Activated CD4-positive, alpha-beta T cell treated with anti-CD3 and anti-CD28 coated beads for 36 hours (primary cell): ENCODE results near the gene ABCA2. TPM values are rescaled to one million over a fixed set of nuclear protein-coding genes. Genes with fewer than 3 reads are reported as not detected.
A peak's percentile ranks its signal among the peaks of the same experiment; 100 is the strongest.

Source experiments
- ATAC-seq: fragments of 200-7000 bp; cut with Tn5 transposase; one replicate; pipeline ENCODE4 v1.10.0; 2021; ENCODE audit warnings: mild to moderate bottlenecking, moderate library complexity
- CTCF ChIA-PET: fragments of 350-600 bp; sonication (Branson Sonifier 250); formaldehyde crosslinking; loops from one replicate; lab custom pipeline; 2021; ENCODE audit warnings: antibody characterized with exemption; lab: Charles Lee
- POLR2A ChIA-PET: fragments of 350-600 bp; sonication (Branson Sonifier 250); formaldehyde crosslinking; loops from one replicate; lab custom pipeline; 2021; ENCODE audit warnings: antibody characterized with exemption, inconsistent platforms; lab: Charles Lee
- DNase-seq: peaks from one replicate; pipeline ENCODE4 v3.0.0-alpha.2; 2020
- H3K27ac Mint-ChIP-seq: one replicate; pipeline ENCODE4 v1.8.0; 2021; ENCODE audit warnings: mixed read lengths
- H3K27me3 Mint-ChIP-seq: one replicate; pipeline ENCODE4 v1.8.0; 2021; ENCODE audit warnings: mixed read lengths
- H3K36me3 Mint-ChIP-seq: one replicate; pipeline ENCODE4 v1.8.0; 2021; ENCODE audit warnings: low read depth, mixed read lengths
- H3K4me1 Mint-ChIP-seq: one replicate; pipeline ENCODE4 v1.8.0; 2021; ENCODE audit warnings: mixed read lengths
- H3K4me3 Mint-ChIP-seq: one replicate; pipeline ENCODE4 v1.8.0; 2021; ENCODE audit warnings: mild to moderate bottlenecking, moderate library complexity, mixed read lengths
- H3K9me3 Mint-ChIP-seq: one replicate; pipeline ENCODE4 v1.8.0; 2021; ENCODE audit warnings: low read depth, mixed read lengths
- intact Hi-C, 2 experiments: fragments of 100-400 bp; cut with DNase I in 1 of 2; cut with micrococcal nuclease in 1 of 2; formaldehyde crosslinking; loops; one replicate each; pipeline versions ENCODE4 v1.14.2 to v1.15.1; 2022 to 2024; cut with DNase I, micrococcal nuclease
- total RNA-seq, 2 experiments: library from RNA; stranded (reverse); gene quantifications; one replicate each; pipeline ENCODE4 v1.2.3, GENCODE V29; 2021

Gene ABCA2
- total RNA-seq, 2 experiments from 2014 or later: 20.4 to 23.7 TPM

DNA sequence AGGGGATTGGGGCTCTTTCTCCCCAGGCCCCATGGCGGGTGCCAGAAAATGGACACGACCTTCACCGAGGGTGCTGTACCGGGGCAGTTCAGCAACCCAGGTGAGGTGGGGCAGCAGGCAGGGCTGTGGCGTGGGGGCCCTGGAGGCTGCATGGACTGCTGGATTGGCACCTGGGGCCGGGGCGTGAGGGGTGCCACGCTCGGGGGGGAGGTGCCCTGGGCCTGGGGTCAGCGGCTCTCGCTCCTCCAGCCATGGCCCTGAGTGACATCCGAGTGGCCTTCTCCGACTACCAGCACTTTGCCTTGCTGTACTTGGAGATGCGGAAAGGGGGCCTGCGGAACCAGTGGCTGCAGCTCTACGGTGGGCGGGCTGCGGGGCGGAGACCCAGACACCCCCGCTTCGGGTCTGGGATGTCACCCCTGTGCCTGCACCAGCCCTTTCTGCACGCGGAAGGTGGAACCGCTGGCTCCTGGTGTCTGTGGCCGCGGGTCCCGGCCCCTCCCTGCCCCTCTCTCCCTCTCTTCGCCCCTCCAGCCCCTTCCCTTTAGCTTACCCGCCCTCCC lies 43.5 kb downstream of the ABCA2 start:
- DNase-seq: no peak
- no peaks in the 10 kb centered on the region for H3K4me1 Mint-ChIP-seq
- ATAC-seq: no peak
- ChIA-PET CTCF (interaction anchor here (1.0 kb wide), 1 partner anchor 11 kb away, joined by 3 read pairs; the partner anchor contains the start of gene CLIC3), POLR2A (interaction anchor here (0.6 kb wide), 1 partner anchor 216 kb away, joined by 3 read pairs; the partner anchor contains the start of gene TPRN)
- intact Hi-C loops: no loop called here
- no peaks in the 10 kb centered on the region for H3K36me3 Mint-ChIP-seq
- H3K9me3 Mint-ChIP-seq: no peaks in the 10 kb centered on the region
- no peak overlapping the region for H3K4me3 Mint-ChIP-seq
- peaks cover 13% of the 10 kb centered on the region for H3K27me3 Mint-ChIP-seq
- H3K27ac Mint-ChIP-seq: no peak overlapping the region

DNA sequence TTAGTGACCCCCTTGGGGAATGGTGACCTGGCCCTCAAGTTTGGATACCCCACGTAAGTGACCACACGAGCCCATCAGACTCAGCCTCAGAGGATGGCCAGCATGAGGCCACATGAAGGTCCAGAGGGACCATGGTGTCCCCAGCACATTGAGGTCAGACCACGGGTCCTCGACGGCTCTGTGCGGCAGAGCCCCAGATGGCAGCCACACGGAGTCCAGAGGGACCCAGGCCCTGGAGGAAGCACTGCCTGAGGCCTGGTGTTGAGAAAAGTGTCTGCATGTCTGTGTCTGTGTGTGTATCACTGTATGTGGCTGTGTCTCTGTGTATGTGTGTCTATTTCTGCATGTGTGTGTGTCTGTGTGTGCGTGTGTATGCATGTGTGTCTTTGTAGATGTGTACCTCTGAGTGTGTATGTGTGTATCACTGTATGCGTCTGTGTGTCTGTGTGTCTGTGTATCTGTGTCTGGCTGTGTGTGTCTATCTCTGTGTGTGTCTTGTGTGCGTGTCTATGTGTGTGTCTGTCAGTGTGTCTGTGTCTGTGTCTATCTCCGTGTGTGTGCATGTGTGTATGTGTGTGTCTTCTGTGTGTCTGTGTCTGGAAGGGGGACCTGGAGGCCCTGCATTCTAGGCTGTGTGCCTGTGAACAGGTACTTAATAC lies 44.3 kb downstream of the ABCA2 start:
- intact Hi-C loops: no loop called here
- DNase-seq (no peak), ATAC-seq (no peak)
- Mint-ChIP-seq H3K9me3 (no peaks in the 10 kb centered on the region), H3K4me3 (no peak overlapping the region), H3K4me1 (no peaks in the 10 kb centered on the region), H3K27me3 (peaks cover 13% of the 10 kb centered on the region), H3K27ac (no peak overlapping the region), H3K36me3 (no peaks in the 10 kb centered on the region)
- ChIA-PET CTCF (no interaction called here), POLR2A (no interaction called here)

DNA sequence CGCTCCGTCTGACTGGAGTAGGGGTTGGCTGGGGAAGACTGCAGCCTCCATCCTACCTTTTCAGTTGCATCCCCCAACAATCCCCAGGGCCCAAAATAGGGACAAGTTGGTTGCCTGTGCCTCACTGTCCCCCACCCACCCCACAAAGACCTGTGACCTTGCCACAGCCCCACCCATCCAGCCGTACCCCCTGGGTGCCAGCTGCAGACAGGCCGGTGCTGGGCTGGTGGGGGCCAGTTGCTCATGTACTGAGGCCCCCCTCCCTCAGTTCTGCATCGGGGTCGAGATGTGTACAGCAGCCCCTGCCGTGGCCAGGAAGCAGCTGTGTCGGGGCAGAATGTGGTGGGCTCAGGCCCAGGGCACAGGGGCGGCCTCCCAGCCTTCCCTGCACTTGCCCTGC lies 44.9 kb downstream of the ABCA2 start:
- ChIA-PET POLR2A (no interaction called here), CTCF (no interaction called here)
- no peaks in the 10 kb centered on the region for H3K36me3 Mint-ChIP-seq
- intact Hi-C loops: no loop called here
- H3K27me3 Mint-ChIP-seq: peaks cover 13% of the 10 kb centered on the region
- H3K27ac Mint-ChIP-seq: no peak overlapping the region
- H3K4me3 Mint-ChIP-seq: no peak overlapping the region
- no peaks in the 10 kb centered on the region for H3K9me3 Mint-ChIP-seq
- no peaks in the 10 kb centered on the region for H3K4me1 Mint-ChIP-seq
- ATAC-seq: no peak
- no peak for DNase-seq

- Mint-ChIP-seq H3K36me3 (no peaks in the 10 kb centered on the region), H3K9me3 (no peaks in the 10 kb centered on the region), H3K4me1 (no peaks in the 10 kb centered on the region), H3K27me3 (peaks cover 10% of the 10 kb centered on the region), H3K4me3 (no peak within 1 kb of the TSS), H3K27ac (no peak within 1 kb of the TSS)
- ChIA-PET POLR2A (no interaction called here), CTCF (interaction anchor here (0.5 to 1.2 kb wide), 3 partner anchors 47 to 194 kb away, joined by 3 read pairs; no protein-coding TSS in a partner anchor)
- intact Hi-C loops: no loop called here
- DNase-seq: no peak
- no peak for ATAC-seq
Measured at GRCh38 chr9:136982232-136983051, 45.6 kb downstream of the ABCA2 start, which contains the start of gene LCNL1. LCNL1 (plus strand) TSS chr9:136982993; CDS start chr9:136983587, 594 bp downstream.

DNA sequence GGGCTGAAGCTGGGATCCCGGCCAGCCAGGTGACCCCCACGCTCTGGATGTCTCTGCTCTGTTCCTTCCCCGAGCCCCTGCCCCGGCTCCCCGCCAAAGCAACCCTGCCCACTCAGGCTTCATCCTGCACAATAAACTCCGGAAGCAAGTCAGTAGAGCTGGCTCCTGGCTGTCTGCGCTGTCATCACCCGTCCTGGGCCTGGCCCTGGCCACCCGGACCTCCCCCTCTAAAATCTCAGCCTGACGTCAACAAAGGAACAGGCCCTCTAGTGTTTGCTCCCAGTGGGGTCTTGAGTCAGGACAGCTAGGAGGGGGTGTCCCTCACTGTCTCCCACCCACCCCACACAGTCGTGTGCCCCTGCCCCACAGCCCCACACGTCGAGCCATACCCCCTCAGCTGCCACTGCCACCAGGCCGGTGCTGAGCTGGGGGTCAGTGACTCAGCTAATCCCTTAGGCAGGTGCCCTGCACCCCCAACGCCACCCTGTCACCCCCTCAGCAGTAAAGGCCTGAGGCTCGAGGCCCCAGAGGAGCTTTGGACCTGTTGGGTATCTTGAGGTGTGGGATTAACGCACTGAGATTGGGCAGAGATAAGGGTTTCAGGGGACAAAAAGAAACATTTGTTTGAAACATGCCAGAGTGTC lies 46.3 kb downstream of the ABCA2 start:
- ATAC-seq: no peak
- intact Hi-C loops: no loop called here
- Mint-ChIP-seq H3K4me3 (no peak overlapping the region), H3K9me3 (no peaks in the 10 kb centered on the region), H3K27me3 (peaks cover 10% of the 10 kb centered on the region), H3K36me3 (no peaks in the 10 kb centered on the region), H3K4me1 (no peaks in the 10 kb centered on the region), H3K27ac (no peak overlapping the region)
- DNase-seq: no peak
- POLR2A ChIA-PET: no interaction called here
- CTCF ChIA-PET: interaction anchor here (1.2 kb wide), 1 partner anchor 48 kb away, joined by 3 read pairs; no protein-coding TSS in a partner anchor

DNA sequence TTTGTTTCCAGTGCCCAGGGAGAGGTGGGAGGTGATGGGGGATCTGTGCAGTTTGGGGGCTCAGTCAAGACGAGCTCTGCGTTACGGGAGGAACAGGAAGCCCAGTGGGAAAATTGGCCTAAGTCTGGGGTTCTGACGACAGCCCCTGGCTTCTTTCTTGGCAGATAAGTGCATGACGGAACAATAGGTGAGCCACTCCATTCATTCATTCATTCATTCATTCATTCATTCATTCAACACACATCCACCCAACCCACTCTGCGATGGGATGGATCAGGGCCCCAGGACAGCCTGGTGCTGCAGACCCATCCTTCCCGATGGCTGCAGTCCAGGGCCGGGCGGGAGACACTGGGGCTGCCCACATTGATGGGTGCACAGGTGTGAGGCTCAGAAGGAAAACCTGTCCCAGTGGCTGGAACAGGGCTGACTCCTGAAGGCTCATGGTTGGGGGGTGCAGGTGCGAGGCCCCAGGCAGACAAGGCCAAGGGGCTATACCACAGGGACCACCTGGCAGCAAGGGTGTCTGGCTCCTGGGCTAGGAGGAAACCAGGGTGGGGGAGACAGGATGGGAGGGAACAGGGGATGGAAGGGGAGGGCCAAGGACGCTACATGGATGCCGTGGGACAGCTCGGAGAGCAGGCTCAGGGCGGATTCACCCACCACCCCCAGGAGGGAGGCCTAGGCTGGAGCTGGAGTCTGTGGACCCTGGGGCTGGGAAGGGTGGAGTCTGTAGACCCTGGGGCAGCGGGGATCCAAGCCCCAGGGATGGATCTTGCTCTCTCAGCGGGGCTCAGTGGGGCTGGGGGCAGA lies 47.2 kb downstream of the ABCA2 start:
- ATAC-seq: no peak
- Mint-ChIP-seq H3K4me3 (no peak overlapping the region), H3K27me3 (peaks cover 5% of the 10 kb centered on the region), H3K9me3 (no peaks in the 10 kb centered on the region), H3K4me1 (peaks cover 5% of the 10 kb centered on the region), H3K36me3 (no peaks in the 10 kb centered on the region), H3K27ac (no peak overlapping the region)
- ChIA-PET CTCF (interaction anchor here (0.6 kb wide), 1 partner anchor 567 kb away, joined by 3 read pairs; no protein-coding TSS in a partner anchor), POLR2A (no interaction called here)
- no peak for DNase-seq
- intact Hi-C loops: no loop called here

GRCh38 chr9:136979769-136980587 lies 48.1 kb downstream of the ABCA2 start:
- no peak for ATAC-seq
- CTCF ChIA-PET: interaction anchor here (0.6 to 0.9 kb wide), 2 partner anchors 55 to 566 kb away, joined by 3 read pairs; no protein-coding TSS in a partner anchor
- Mint-ChIP-seq H3K27me3 (peaks cover 5% of the 10 kb centered on the region), H3K27ac (no peak overlapping the region), H3K4me3 (no peak overlapping the region), H3K36me3 (no peaks in the 10 kb centered on the region), H3K4me1 (peaks cover 11% of the 10 kb centered on the region), H3K9me3 (no peaks in the 10 kb centered on the region)
- POLR2A ChIA-PET: no interaction called here
- no peak for DNase-seq
- intact Hi-C loops: no loop called here

DNA sequence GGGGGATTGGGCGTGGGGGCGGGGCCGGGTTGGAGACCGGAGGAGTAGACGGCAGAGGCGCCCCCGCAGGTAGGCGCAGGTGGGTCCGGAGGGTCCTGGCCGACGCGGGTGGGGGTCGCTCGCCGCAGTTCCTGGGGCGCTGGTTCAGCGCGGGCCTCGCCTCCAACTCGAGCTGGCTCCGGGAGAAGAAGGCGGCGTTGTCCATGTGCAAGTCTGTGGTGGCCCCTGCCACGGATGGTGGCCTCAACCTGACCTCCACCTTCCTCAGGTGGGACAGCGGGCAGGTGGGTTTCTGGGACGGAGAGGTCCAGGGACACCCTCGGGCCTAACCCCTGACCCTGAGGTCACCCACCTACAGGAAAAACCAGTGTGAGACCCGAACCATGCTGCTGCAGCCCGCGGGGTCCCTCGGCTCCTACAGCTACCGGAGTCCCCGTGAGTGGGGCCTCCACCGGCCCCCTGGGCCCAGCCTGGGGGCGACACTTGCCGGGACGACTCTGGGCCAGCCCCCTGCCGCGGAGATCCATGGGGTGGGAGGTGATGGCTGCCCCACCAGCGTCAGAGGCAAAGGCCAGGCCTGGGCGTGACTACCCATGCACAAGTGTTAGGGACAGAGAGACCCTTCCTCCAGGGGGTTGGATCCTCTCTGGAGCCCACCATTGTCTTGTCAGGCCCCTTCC lies 49.0 kb downstream of the ABCA2 start:
- intact Hi-C loops: loop anchor here (1.0 kb wide), 9 partner anchors 13 to 482 kb away; partner anchors contain the start of genes PAXX (in 2 of the 2), PHPT1 (in 1 of the 2), TMEM141 (in 1 of the 2) and TRAF2 (in 1 of the 2)
- ATAC-seq: no peak
- H3K4me1 Mint-ChIP-seq: peaks cover 13% of the 10 kb centered on the region
- no peak overlapping the region for H3K27ac Mint-ChIP-seq
- H3K27me3 Mint-ChIP-seq: peaks cover 4% of the 10 kb centered on the region
- no peaks in the 10 kb centered on the region for H3K9me3 Mint-ChIP-seq
- CTCF ChIA-PET: interaction anchor here (0.6 to 1.9 kb wide), 5 partner anchors 13 to 56 kb away, joined by 3 to 15 read pairs (median 3); partner anchors contain the start of genes CLIC3 and PAXX
- H3K4me3 Mint-ChIP-seq: no peak overlapping the region
- no peak for DNase-seq
- POLR2A ChIA-PET: interaction anchor here (0.8 kb wide), 1 partner anchor 13 kb away, joined by 4 read pairs; the partner anchor contains the start of gene PAXX
- no peaks in the 10 kb centered on the region for H3K36me3 Mint-ChIP-seq

DNA sequence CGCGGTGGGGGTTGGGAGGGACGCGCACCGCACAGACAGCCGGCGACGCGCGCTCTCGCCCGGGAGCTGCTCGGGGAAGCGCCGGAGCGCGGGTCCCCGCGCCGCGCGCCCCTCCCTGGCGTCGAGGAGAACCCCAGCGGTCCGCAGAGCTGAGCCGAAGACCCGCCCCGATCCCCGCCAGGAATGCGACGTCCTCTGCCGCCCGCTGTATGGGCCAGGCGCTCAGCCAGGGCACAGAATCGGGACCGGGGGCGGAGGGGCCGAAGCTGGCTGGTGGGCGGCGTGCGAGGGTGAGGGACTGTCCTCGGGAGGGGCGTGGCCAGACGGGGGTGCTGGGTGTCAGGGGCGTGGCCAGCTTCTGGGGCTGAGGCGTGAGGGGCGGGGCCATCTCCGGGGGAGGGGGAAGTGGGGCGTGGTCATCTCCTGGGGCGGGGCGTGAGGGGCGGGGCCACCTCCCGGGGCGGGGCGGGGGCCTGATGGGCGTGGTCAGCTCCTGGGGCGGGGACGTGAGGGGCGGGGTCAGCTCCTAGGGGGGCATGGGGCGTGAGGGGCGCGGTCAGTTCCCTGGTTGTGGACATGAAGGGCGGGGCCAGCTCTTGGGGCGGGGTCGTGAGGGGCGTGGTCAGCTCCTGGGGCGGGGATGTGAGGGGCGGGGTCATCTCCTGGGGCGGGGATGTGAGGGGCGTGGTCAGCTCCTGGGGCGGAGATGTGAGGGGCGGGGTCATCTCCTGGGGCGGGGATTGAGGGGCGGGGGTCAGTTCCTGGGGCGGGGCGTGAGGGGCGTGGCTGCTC lies 49.8 kb downstream of the ABCA2 start:
- ChIA-PET CTCF (interaction anchor here (0.6 to 1.9 kb wide), 6 partner anchors 13 to 90 kb away, joined by 3 to 15 read pairs (median 3); partner anchors contain the start of genes CLIC3 and PAXX), POLR2A (interaction anchor here (0.8 kb wide), 1 partner anchor 13 kb away, joined by 4 read pairs; the partner anchor contains the start of gene PAXX)
- Mint-ChIP-seq H3K27me3 (no peaks in the 10 kb centered on the region), H3K9me3 (no peaks in the 10 kb centered on the region), H3K27ac (no peak overlapping the region), H3K4me1 (peaks cover 13% of the 10 kb centered on the region), H3K4me3 (no peak overlapping the region), H3K36me3 (no peaks in the 10 kb centered on the region)
- intact Hi-C loops: loop anchor here (1.0 kb wide), 9 partner anchors 14 to 483 kb away; partner anchors contain the start of genes PAXX (in 2 of the 2), PHPT1 (in 1 of the 2), TMEM141 (in 1 of the 2) and TRAF2 (in 1 of the 2)
- DNase-seq: peak; percentile 87
- peak; percentile 47 for ATAC-seq
